ENCODE results near the gene MAMLD1. TPM values are rescaled to one million over a fixed set of nuclear protein-coding genes. Genes with fewer than 3 reads are reported as not detected.

The MAMLD1 gene
- total RNA-seq, 1 donor from 2014 or later = 1.8 TPM

- Histone ChIP-seq H3K4me1 (peaks cover 9% of the 10 kb centered on the region), H3K27ac (replicated peaks) (no peak overlapping the region), H3K27me3 (ENCODE audit: low read depth) (no peaks in the 10 kb centered on the region), H3K9me3 (replicated peaks) (no peaks in the 10 kb centered on the region), H3K4me3 (no peak overlapping the region), H3K36me3 (no peaks in the 10 kb centered on the region)
- intact Hi-C loops (cut with micrococcal nuclease) = no loop called here
- no peak for TF ChIP-seq CTCF (IDR thresholded peaks at IDR 0.05; ENCODE audit: borderline replicate concordance)
- no peak for DNase-seq
Measured at GRCh38 chrX:150499240-150499639, 136.1 kb downstream of the MAMLD1 start.

- intact Hi-C loops (cut with micrococcal nuclease) = no loop called here
- Histone ChIP-seq H3K27me3 (ENCODE audit: low read depth) (no peaks in the 10 kb centered on the region), H3K9me3 (replicated peaks) (no peaks in the 10 kb centered on the region), H3K27ac (replicated peaks) (no peak overlapping the region), H3K36me3 (no peaks in the 10 kb centered on the region), H3K4me1 (peaks cover 35% of the 10 kb centered on the region), H3K4me3 (no peak overlapping the region)
- DNase-seq = no peak
- TF ChIP-seq CTCF (IDR thresholded peaks at IDR 0.05; ENCODE audit: borderline replicate concordance) = no peak
Measured at GRCh38 chrX:150502091-150502490, 139.0 kb downstream of the MAMLD1 start.

GRCh38 chrX:150502979-150503897 is 140.1 kb downstream of the MAMLD1 start:
- H3K9me3 ChIP-seq (replicated peaks) = no peaks in the 10 kb centered on the region
- intact Hi-C loops (cut with micrococcal nuclease) = no loop called here
- no peak overlapping the region for H3K27ac ChIP-seq (replicated peaks)
- no peaks in the 10 kb centered on the region for H3K27me3 ChIP-seq (ENCODE audit: low read depth)
- H3K4me3 ChIP-seq = no peak overlapping the region
- TF ChIP-seq CTCF (IDR thresholded peaks at IDR 0.05; ENCODE audit: borderline replicate concordance) = no peak
- H3K36me3 ChIP-seq = no peaks in the 10 kb centered on the region
- no peak for DNase-seq
- H3K4me1 ChIP-seq = peaks cover 45% of the 10 kb centered on the region

GRCh38 chrX:150503898-150504219 is 140.7 kb downstream of the MAMLD1 start:
- H3K27ac ChIP-seq (replicated peaks) = peak overlapping the region; percentile 88
- no peaks in the 10 kb centered on the region for H3K36me3 ChIP-seq
- H3K4me1 ChIP-seq = peaks cover 51% of the 10 kb centered on the region
- no peak for DNase-seq
- H3K9me3 ChIP-seq (replicated peaks) = no peaks in the 10 kb centered on the region
- intact Hi-C loops (cut with micrococcal nuclease) = no loop called here
- no peaks in the 10 kb centered on the region for H3K27me3 ChIP-seq (ENCODE audit: low read depth)
- TF ChIP-seq CTCF (IDR thresholded peaks at IDR 0.05; ENCODE audit: borderline replicate concordance) = no peak
- no peak overlapping the region for H3K4me3 ChIP-seq

GRCh38 chrX:150504397-150505182 is 141.5 kb downstream of the MAMLD1 start:
- Histone ChIP-seq H3K4me3 (no peak overlapping the region), H3K36me3 (no peaks in the 10 kb centered on the region), H3K9me3 (replicated peaks) (no peaks in the 10 kb centered on the region), H3K4me1 (peaks cover 56% of the 10 kb centered on the region), H3K27ac (replicated peaks) (peak overlapping the region; percentile 88), H3K27me3 (ENCODE audit: low read depth) (no peaks in the 10 kb centered on the region)
- DNase-seq = no peak
- intact Hi-C loops (cut with micrococcal nuclease) = no loop called here
- TF ChIP-seq CTCF (IDR thresholded peaks at IDR 0.05; ENCODE audit: borderline replicate concordance) = peak; percentile 18

Data from left ventricle myocardium inferior (tissue), 1 donor.